ENCODE results near the gene GLA. TPM values are rescaled to one million over a fixed set of nuclear protein-coding genes. Genes with fewer than 3 reads are reported as not detected.

The GLA gene
- total RNA-seq, 1 experiment from 2014 or later = 63.6 TPM

GRCh38 chrX:101393530-101394305 is 14.0 kb downstream of the GLA start:
- H3K27me3 Mint-ChIP-seq (ENCODE audit: unreplicated experiment) = no peaks in the 10 kb centered on the region
- CTCF ChIA-PET = no interaction called here
- intact Hi-C loops (cut with micrococcal nuclease; ENCODE audit: unreplicated experiment) = no loop called here
- peak overlapping the region; percentile 72 for H3K27ac Mint-ChIP-seq (ENCODE audit: unreplicated experiment)
- TF ChIP-seq CTCF (IDR thresholded peaks at IDR 0.05; ENCODE audit: unreplicated experiment) = no peak
- no TSS peak for BruUV-seq (replicated peaks)
- no peaks in the 10 kb centered on the region for H3K9me3 Mint-ChIP-seq (ENCODE audit: low read depth, unreplicated experiment)
- no peak for DNase-seq
- peak overlapping the region; percentile 88 for H3K4me3 Mint-ChIP-seq (ENCODE audit: low read depth, unreplicated experiment)
- peaks cover 15% of the 10 kb centered on the region for H3K4me1 Mint-ChIP-seq (ENCODE audit: low read depth, unreplicated experiment)
- peaks cover 61% of the 10 kb centered on the region for H3K36me3 Mint-ChIP-seq (ENCODE audit: insufficient read depth, unreplicated experiment)

- CTCF ChIA-PET = no interaction called here
- no peak for DNase-seq
- intact Hi-C loops (cut with micrococcal nuclease; ENCODE audit: unreplicated experiment) = loop anchor here (2.0 kb wide), 1 partner anchor 17 kb away; the partner anchor contains the start of gene HNRNPH2
- no TSS peak for BruUV-seq (replicated peaks)
- peaks cover 1% of the 10 kb centered on the region for H3K27me3 Mint-ChIP-seq (ENCODE audit: unreplicated experiment)
- H3K4me1 Mint-ChIP-seq (ENCODE audit: low read depth, unreplicated experiment) = peaks cover 15% of the 10 kb centered on the region
- TF ChIP-seq CTCF (IDR thresholded peaks at IDR 0.05; ENCODE audit: unreplicated experiment) = no peak
- H3K36me3 Mint-ChIP-seq (ENCODE audit: insufficient read depth, unreplicated experiment) = peaks cover 60% of the 10 kb centered on the region
- peak overlapping the region; percentile 88 for H3K4me3 Mint-ChIP-seq (ENCODE audit: low read depth, unreplicated experiment)
- H3K9me3 Mint-ChIP-seq (ENCODE audit: low read depth, unreplicated experiment) = no peaks in the 10 kb centered on the region
- peak overlapping the region; percentile 96 for H3K27ac Mint-ChIP-seq (ENCODE audit: unreplicated experiment)
Measured at GRCh38 chrX:101391831-101392230, 15.9 kb downstream of the GLA start.

- TF ChIP-seq CTCF (IDR thresholded peaks at IDR 0.05; ENCODE audit: unreplicated experiment) = peak; percentile 59
- intact Hi-C loops (cut with micrococcal nuclease; ENCODE audit: unreplicated experiment) = loop anchor here (2.0 kb wide), 1 partner anchor 18 kb away; the partner anchor contains the start of gene HNRNPH2
- Mint-ChIP-seq H3K27me3 (ENCODE audit: unreplicated experiment) (peaks cover 11% of the 10 kb centered on the region), H3K36me3 (ENCODE audit: insufficient read depth, unreplicated experiment) (peaks cover 51% of the 10 kb centered on the region), H3K4me3 (ENCODE audit: low read depth, unreplicated experiment) (peak within 1 kb of the TSS; percentile 88), H3K4me1 (ENCODE audit: low read depth, unreplicated experiment) (peaks cover 15% of the 10 kb centered on the region), H3K9me3 (ENCODE audit: low read depth, unreplicated experiment) (no peaks in the 10 kb centered on the region), H3K27ac (ENCODE audit: unreplicated experiment) (peak within 1 kb of the TSS; percentile 96)
- TSS peak; percentile 64 for BruUV-seq (replicated peaks)
- CTCF ChIA-PET = interaction anchor here (0.6 to 1.0 kb wide), 5 partner anchors 11 to 42 kb away, joined by 3 to 5 read pairs (median 3); partner anchors contain the start of gene TIMM8A
- peak; percentile 85 for DNase-seq
Measured at GRCh38 chrX:101390664-101391525, 16.8 kb downstream of the GLA start, which contains the start of gene RPL36A. Gene RPL36A, plus strand, starts transcription at chrX:101391011. Its CDS starts 33 bp downstream, at chrX:101391044.

GRCh38 chrX:101388604-101389003 is 19.1 kb downstream of the GLA start:
- no peak for TF ChIP-seq CTCF (IDR thresholded peaks at IDR 0.05; ENCODE audit: unreplicated experiment)
- intact Hi-C loops (cut with micrococcal nuclease; ENCODE audit: unreplicated experiment) = no loop called here
- BruUV-seq (replicated peaks) = no TSS peak
- Mint-ChIP-seq H3K9me3 (ENCODE audit: low read depth, unreplicated experiment) (no peaks in the 10 kb centered on the region), H3K4me1 (ENCODE audit: low read depth, unreplicated experiment) (peaks cover 10% of the 10 kb centered on the region), H3K27ac (ENCODE audit: unreplicated experiment) (no peak overlapping the region), H3K4me3 (ENCODE audit: low read depth, unreplicated experiment) (no peak overlapping the region), H3K27me3 (ENCODE audit: unreplicated experiment) (peaks cover 26% of the 10 kb centered on the region), H3K36me3 (ENCODE audit: insufficient read depth, unreplicated experiment) (peaks cover 33% of the 10 kb centered on the region)
- DNase-seq = no peak
- CTCF ChIA-PET = no interaction called here

All from Calu3 (cell line).